HepG2 (cell line): Measurements from ENCODE around the gene VAC14. TPM values are rescaled to one million over a fixed set of nuclear protein-coding genes. Genes with fewer than 3 reads are reported as not detected.
A peak's percentile ranks its signal among the peaks of the same experiment; 100 is the strongest.

Experiments
- ATF7 ChIP-seq, 2 experiments: fragments of 450-650 bp in 1 of 2; sonication (generic) in 1 of 2; formaldehyde crosslinking in 1 of 2; IDR thresholded peaks; 2 replicates each; pipeline versions ENCODE4 v1.4.0 to v1.6.1; 2016 to 2020; ENCODE audit warnings: antibody characterized with exemption in 1 of 2, mild to moderate bottlenecking in 1 of 2, missing genetic modification reagents in 1 of 2
- GLI4 ChIP-seq: sonication (generic); formaldehyde crosslinking; IDR thresholded peaks from 2 replicates; pipeline ENCODE4 v1.5.1; 2020; ENCODE audit warnings: missing genetic modification reagents, mild to moderate bottlenecking, moderate library complexity, borderline replicate concordance
- KMT2A ChIP-seq: sonication (generic); formaldehyde crosslinking; IDR thresholded peaks from 2 replicates; pipeline ENCODE4 v1.4.0; 2020; ENCODE audit warnings: missing genetic modification reagents
- MIXL1 ChIP-seq: IDR thresholded peaks from 2 replicates; pipeline ENCODE4 v1.6.1; 2016
- MXD4 ChIP-seq: IDR thresholded peaks from 2 replicates; pipeline ENCODE4 v1.6.1; 2016; ENCODE audit warnings: mild to moderate bottlenecking, missing biosample characterization, missing genetic modification reagents
- TCF7 ChIP-seq: sonication (generic); IDR thresholded peaks from 2 replicates; pipeline ENCODE4 v1.6.1; 2016; ENCODE audit warnings: antibody characterized with exemption, low read depth
- WIZ ChIP-seq: sonication (generic); formaldehyde crosslinking; IDR thresholded peaks from 2 replicates; pipeline ENCODE4 v1.5.1; 2020; ENCODE audit warnings: mild to moderate bottlenecking, missing genetic modification reagents
- ZFP90 ChIP-seq: sonication (generic); formaldehyde crosslinking; IDR thresholded peaks from 2 replicates; pipeline ENCODE4 v1.8.0; 2022; ENCODE audit warnings: missing genetic modification reagents, mild to moderate bottlenecking, inconsistent platforms, borderline replicate concordance
- ZSCAN30 ChIP-seq: sonication (generic); formaldehyde crosslinking; IDR thresholded peaks from 2 replicates; pipeline ENCODE4 v1.5.0; 2020; ENCODE audit warnings: mild to moderate bottlenecking, missing genetic modification reagents
- polyA plus RNA-seq, 8 experiments: library from polyadenylated mRNA; depleted of rRNA in 3 of 8; stranded (reverse) in 7 of 8; unstranded in 1 of 8; fragments of >200 nt; fragmentation: Illumina TruSeq in 4 of 8; extraction: Trizol in 4 of 8; gene quantifications; 2 replicates each; pipeline versions ENCODE4 v1.2.1 to v1.2.3, GENCODE V29; 2011 to 2016; ENCODE audit warnings: low read depth in 4 of 8, missing spikeins in 1 of 8, mixed read lengths in 1 of 8; ENCODE audit not compliant: insufficient read depth in 1 of 8
- total RNA-seq, 5 experiments: library from RNA; depleted of rRNA; stranded (reverse); fragments of >200 nt; fragmentation: Illumina TruSeq; extraction: Trizol; gene quantifications; 2 replicates each; pipeline ENCODE4 v1.2.3, GENCODE V29; 2016; ENCODE audit warnings: low read depth in 1 of 5
- TF ChIP-seq, protein P1 (sequence below): IDR thresholded peaks from 2 replicates; pipeline ENCODE4 v1.6.1; 2018; ENCODE audit warnings: missing genetic modification reagents, mild to moderate bottlenecking, missing compliant biosample characterization
- TF ChIP-seq, protein P2 (sequence below): sonication (generic); formaldehyde crosslinking; IDR thresholded peaks from 2 replicates; pipeline ENCODE4 v1.5.0; 2020; ENCODE audit warnings: mild to moderate bottlenecking, missing genetic modification reagents, borderline replicate concordance
- TF ChIP-seq, protein P3 (sequence below): IDR thresholded peaks from 2 replicates; pipeline ENCODE4 v1.6.1; 2016; ENCODE audit warnings: missing biosample characterization, missing genetic modification reagents, low read depth
- TF ChIP-seq, protein P4 (sequence below): sonication (generic); formaldehyde crosslinking; IDR thresholded peaks from 2 replicates; pipeline ENCODE4 v1.5.0; 2020; ENCODE audit warnings: mild to moderate bottlenecking, missing genetic modification reagents, borderline replicate concordance
- TF ChIP-seq, protein P5 (sequence below): IDR thresholded peaks from 2 replicates; pipeline ENCODE4 v1.6.1; 2016; ENCODE audit warnings: low read depth, borderline replicate concordance

Gene VAC14
- total and polyA plus RNA-seq, 2 of the 13 experiments (the other 11 are each of a cell fraction or from before 2014, with no cell fraction given): 23.5 to 24.6 TPM

DNA sequence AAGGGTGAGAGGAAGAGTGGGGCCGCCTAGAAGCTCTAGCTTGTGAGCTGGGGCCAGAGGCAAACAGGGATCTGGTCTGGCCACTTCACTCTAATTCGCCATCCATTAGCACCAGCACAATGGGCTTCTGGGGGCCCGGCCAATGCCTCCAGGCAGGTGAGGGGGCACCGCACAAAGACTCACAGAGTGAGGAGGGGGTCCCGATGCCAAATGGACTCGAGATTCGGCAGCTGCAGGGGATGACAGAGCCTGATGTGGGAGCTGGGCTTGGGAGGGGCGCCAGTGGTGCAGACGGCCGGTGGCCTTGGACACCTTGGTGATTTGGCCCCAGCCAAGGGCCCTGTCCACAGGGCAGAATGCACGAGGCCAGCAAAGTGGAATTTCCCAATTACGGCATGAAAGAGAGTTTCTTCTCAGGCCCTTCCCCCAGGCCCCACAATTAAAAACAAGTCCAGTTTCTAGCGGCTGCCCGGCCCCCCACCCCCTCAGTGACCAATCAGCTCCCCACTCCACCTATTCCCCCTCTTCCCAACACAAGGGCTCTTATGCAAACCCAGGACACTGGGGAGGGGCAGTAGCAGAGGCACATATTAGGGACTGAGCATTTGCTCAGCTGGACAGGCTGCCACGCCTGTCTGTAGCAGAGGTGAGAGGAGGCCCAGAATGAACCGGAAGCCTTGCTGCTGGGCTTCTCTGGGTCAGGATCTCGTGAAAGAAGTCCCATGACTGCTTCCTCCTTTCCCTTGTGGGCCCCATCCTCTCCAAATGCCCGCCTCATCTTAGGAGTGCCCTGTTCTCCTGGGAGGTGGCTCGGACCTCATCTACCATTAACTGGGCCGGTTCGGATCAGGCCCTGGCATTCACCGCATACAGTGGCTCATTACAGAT lies 75.7 kb downstream of the VAC14 start (continued):
- TF ChIP-seq GLI4 (no peak; the same call in 1 of the 2 replicates), ZFP90 (CRISPR knock-in tag) (peak; percentile 81; the same call in 1 of the 2 replicates), WIZ (CRISPR knock-in tag) (peak; percentile 95), ATF7 (IDR thresholded peaks at IDR 0.05) (peak; percentile 58), ATF7 (CRISPR knock-in tag; IDR thresholded peaks at IDR 0.05) (peak; percentile 75), ZSCAN30 (peak; percentile 75; the same call in 1 of the 2 replicates), KMT2A (CRISPR knock-in tag) (peak; percentile 36; the same call in 1 of the 2 replicates), MXD4 (CRISPR knock-in tag) (no peak; the same call in 1 of the 2 replicates), TCF7 (peak; percentile 79), MIXL1 (CRISPR knock-in tag) (peak; percentile 95)
- TF ChIP-seq, protein P1, sequence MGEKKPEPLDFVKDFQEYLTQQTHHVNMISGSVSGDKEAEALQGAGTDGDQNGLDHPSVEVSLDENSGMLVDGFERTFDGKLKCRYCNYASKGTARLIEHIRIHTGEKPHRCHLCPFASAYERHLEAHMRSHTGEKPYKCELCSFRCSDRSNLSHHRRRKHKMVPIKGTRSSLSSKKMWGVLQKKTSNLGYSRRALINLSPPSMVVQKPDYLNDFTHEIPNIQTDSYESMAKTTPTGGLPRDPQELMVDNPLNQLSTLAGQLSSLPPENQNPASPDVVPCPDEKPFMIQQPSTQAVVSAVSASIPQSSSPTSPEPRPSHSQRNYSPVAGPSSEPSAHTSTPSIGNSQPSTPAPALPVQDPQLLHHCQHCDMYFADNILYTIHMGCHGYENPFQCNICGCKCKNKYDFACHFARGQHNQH: peak; percentile 90
- TF ChIP-seq, protein P2, sequence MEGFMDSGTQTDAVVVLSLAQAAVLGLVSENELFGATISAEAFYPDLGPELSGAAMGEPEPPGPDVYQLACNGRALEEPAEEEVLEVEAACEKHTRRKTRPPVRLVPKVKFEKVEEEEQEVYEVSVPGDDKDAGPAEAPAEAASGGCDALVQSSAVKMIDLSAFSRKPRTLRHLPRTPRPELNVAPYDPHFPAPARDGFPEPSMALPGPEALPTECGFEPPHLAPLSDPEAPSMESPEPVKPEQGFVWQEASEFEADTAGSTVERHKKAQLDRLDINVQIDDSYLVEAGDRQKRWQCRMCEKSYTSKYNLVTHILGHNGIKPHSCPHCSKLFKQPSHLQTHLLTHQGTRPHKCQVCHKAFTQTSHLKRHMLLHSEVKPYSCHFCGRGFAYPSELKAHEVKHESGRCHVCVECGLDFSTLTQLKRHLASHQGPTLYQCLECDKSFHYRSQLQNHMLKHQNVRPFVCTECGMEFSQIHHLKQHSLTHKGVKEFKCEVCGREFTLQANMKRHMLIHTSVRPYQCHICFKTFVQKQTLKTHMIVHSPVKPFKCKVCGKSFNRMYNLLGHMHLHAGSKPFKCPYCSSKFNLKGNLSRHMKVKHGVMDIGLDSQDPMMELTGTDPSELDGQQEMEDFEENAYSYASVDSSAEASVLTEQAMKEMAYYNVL (CRISPR knock-in tag): 0 out of 2 replicates have a peak, but pooled peaks have one; percentile 5
- TF ChIP-seq, protein P3, sequence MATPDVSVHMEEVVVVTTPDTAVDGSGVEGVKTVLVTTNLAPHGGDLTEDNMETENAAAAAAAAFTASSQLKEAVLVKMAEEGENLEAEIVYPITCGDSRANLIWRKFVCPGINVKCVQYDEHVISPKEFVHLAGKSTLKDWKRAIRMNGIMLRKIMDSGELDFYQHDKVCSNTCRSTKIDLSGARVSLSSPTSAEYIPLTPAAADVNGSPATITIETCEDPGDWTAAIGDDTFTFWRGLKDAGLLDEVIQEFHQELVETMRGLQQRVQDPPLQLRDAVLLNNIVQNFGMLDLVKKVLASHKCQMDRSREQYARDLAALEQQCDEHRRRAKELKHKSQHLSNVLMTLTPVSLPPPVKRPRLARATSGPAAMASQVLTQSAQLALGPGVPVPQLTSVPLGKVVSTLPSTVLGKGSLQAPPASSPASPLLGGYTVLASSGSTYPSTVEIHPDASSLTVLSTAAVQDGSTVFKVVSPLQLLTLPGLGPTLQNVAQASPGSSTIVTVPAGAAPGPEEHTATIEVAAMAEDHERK (CRISPR knock-in tag): no peak
- TF ChIP-seq, protein P4, sequence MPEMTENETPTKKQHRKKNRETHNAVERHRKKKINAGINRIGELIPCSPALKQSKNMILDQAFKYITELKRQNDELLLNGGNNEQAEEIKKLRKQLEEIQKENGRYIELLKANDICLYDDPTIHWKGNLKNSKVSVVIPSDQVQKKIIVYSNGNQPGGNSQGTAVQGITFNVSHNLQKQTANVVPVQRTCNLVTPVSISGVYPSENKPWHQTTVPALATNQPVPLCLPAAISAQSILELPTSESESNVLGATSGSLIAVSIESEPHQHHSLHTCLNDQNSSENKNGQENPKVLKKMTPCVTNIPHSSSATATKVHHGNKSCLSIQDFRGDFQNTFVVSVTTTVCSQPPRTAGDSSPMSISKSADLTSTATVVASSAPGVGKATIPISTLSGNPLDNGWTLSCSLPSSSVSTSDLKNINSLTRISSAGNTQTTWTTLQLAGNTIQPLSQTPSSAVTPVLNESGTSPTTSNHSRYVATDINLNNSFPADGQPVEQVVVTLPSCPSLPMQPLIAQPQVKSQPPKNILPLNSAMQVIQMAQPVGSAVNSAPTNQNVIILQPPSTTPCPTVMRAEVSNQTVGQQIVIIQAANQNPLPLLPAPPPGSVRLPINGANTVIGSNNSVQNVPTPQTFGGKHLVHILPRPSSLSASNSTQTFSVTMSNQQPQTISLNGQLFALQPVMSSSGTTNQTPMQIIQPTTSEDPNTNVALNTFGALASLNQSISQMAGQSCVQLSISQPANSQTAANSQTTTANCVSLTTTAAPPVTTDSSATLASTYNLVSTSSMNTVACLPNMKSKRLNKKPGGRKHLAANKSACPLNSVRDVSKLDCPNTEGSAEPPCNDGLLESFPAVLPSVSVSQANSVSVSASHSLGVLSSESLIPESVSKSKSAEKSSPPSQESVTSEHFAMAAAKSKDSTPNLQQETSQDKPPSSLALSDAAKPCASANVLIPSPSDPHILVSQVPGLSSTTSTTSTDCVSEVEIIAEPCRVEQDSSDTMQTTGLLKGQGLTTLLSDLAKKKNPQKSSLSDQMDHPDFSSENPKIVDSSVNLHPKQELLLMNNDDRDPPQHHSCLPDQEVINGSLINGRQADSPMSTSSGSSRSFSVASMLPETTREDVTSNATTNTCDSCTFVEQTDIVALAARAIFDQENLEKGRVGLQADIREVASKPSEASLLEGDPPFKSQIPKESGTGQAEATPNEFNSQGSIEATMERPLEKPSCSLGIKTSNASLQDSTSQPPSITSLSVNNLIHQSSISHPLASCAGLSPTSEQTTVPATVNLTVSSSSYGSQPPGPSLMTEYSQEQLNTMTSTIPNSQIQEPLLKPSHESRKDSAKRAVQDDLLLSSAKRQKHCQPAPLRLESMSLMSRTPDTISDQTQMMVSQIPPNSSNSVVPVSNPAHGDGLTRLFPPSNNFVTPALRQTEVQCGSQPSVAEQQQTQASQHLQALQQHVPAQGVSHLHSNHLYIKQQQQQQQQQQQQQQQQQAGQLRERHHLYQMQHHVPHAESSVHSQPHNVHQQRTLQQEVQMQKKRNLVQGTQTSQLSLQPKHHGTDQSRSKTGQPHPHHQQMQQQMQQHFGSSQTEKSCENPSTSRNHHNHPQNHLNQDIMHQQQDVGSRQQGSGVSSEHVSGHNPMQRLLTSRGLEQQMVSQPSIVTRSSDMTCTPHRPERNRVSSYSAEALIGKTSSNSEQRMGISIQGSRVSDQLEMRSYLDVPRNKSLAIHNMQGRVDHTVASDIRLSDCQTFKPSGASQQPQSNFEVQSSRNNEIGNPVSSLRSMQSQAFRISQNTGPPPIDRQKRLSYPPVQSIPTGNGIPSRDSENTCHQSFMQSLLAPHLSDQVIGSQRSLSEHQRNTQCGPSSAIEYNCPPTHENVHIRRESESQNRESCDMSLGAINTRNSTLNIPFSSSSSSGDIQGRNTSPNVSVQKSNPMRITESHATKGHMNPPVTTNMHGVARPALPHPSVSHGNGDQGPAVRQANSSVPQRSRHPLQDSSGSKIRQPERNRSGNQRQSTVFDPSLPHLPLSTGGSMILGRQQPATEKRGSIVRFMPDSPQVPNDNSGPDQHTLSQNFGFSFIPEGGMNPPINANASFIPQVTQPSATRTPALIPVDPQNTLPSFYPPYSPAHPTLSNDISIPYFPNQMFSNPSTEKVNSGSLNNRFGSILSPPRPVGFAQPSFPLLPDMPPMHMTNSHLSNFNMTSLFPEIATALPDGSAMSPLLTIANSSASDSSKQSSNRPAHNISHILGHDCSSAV (CRISPR knock-in tag): no peak
- TF ChIP-seq, protein P5, sequence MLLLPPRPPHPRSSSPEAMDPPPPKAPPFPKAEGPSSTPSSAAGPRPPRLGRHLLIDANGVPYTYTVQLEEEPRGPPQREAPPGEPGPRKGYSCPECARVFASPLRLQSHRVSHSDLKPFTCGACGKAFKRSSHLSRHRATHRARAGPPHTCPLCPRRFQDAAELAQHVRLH: peak; percentile 94; the same call in 1 of the 2 replicates
